ENCODE results near the gene OR2AJ1.
A peak's percentile ranks its signal among the peaks of the same experiment; 100 is the strongest.

The OR2AJ1 gene

DNA sequence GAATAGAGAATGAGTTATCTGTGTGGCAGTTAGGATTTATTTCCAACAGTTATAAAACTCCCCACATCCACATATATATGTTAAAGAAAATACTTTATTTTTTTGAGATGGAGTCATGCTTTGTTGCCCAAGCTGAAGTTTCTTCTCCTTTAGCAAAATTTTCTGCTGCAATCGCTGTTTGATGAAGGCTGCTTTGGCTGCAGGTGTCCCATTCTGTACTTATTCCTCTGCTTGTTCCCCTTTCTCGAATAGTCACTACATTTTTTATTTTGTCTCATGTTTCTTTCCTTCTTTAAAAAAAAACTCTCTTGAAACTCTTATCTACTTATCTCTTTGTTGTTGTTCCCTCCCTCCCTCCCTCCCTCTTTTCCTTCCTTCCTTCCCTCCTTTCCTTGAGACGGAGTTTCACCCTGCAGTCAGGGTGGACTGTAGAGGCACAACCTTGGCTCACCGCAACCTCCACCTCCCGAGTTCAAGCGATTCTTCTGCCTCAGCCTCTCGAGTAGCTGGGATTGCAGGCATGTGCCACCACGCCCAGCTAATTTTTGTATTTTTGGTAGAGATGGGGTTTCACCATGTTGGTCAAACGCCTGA, 18.7 kb upstream of the OR2AJ1 start:
- H3K4me3 ChIP-seq (replicated peaks; ENCODE audit: insufficient read depth, low read length), result peak overlapping the region; percentile 20; the same call in 1 of the 2 replicates
- no peak overlapping the region for H3K27ac ChIP-seq (replicated peaks)
- H3K27me3 ChIP-seq (ENCODE audit: insufficient read depth, poor library complexity, severe bottlenecking), result no peaks in the 10 kb centered on the region
- DNase-seq (ENCODE audit: low read depth in 1 of 2, low spot score in 1 of 2), result no peak
- TF ChIP-seq GABPA (IDR thresholded peaks at IDR 0.05; ENCODE audit: low read depth), result no peak

DNA sequence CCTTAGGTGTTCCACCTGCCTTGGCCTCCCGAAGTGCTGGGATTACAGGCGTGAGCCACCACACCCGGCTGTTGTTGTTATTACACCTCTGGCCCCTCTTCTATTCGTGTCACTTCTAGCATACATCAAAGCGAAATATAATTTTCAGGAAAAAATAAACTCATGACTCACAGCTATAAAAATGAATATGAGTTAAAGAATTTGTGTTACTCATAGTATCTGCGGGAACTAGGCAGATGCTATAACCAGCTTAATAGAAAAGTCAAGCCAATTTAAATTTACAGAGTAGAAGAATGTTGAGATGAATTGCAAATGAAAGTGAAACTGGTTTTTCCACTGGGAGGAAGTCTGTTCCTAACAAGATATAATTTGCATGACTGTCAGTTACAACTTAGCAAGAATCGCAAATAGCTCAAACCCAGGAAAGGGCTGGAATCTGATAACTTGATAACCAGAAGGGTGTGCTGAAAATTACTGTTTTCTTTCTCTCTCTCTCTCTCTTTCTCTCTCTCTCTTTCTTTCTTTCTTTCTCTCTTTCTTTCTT, 18.1 kb upstream of the OR2AJ1 start:
- DNase-seq (ENCODE audit: low read depth in 1 of 2, low spot score in 1 of 2), result no peak
- no peak overlapping the region for H3K27ac ChIP-seq (replicated peaks)
- no peaks in the 10 kb centered on the region for H3K27me3 ChIP-seq (ENCODE audit: insufficient read depth, poor library complexity, severe bottlenecking)
- peak overlapping the region; percentile 20 for H3K4me3 ChIP-seq (replicated peaks; ENCODE audit: insufficient read depth, low read length)
- TF ChIP-seq SPI1 (IDR thresholded peaks at IDR 0.05; ENCODE audit: borderline replicate concordance, low read depth), result peak; percentile 60; the same call in 1 of the 2 replicates
- TF ChIP-seq, protein P1, sequence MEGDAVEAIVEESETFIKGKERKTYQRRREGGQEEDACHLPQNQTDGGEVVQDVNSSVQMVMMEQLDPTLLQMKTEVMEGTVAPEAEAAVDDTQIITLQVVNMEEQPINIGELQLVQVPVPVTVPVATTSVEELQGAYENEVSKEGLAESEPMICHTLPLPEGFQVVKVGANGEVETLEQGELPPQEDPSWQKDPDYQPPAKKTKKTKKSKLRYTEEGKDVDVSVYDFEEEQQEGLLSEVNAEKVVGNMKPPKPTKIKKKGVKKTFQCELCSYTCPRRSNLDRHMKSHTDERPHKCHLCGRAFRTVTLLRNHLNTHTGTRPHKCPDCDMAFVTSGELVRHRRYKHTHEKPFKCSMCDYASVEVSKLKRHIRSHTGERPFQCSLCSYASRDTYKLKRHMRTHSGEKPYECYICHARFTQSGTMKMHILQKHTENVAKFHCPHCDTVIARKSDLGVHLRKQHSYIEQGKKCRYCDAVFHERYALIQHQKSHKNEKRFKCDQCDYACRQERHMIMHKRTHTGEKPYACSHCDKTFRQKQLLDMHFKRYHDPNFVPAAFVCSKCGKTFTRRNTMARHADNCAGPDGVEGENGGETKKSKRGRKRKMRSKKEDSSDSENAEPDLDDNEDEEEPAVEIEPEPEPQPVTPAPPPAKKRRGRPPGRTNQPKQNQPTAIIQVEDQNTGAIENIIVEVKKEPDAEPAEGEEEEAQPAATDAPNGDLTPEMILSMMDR (IDR thresholded peaks at IDR 0.05; ENCODE audit: insufficient read depth, low read length), result no peak

DNA sequence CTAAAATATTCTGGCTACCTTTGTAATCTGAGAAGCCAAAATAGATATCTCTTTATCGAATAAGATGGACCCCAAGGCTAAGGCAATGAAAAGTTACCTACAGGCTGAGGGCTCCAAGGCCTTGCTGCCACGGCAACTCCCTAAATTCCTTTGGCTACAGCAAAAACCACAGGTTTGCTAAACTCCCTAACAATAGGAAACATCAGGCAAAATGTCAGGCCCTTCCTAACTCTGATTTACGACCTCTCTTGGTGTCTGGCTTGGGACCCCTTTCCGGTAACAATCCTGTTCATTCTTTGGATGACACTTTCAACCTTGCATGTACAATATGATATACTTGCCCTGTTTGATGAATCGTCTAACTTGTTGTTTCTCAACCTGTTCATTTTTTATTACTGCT, 15.9 kb upstream of the OR2AJ1 start:
- H3K4me3 ChIP-seq (replicated peaks; ENCODE audit: insufficient read depth, low read length), result no peak overlapping the region
- no peak for DNase-seq (ENCODE audit: low read depth in 1 of 2, low spot score in 1 of 2)
- TF ChIP-seq SPI1 (IDR thresholded peaks at IDR 0.05; ENCODE audit: borderline replicate concordance, low read depth) (no peak), GABPA (IDR thresholded peaks at IDR 0.05; ENCODE audit: low read depth) (no peak), POLR2AphosphoS5 (IDR thresholded peaks at IDR 0.05; ENCODE audit: low read depth) (no peak)
- TF ChIP-seq, protein P1 (IDR thresholded peaks at IDR 0.05; ENCODE audit: insufficient read depth, low read length), result no peak
- TF ChIP-seq, protein P2, sequence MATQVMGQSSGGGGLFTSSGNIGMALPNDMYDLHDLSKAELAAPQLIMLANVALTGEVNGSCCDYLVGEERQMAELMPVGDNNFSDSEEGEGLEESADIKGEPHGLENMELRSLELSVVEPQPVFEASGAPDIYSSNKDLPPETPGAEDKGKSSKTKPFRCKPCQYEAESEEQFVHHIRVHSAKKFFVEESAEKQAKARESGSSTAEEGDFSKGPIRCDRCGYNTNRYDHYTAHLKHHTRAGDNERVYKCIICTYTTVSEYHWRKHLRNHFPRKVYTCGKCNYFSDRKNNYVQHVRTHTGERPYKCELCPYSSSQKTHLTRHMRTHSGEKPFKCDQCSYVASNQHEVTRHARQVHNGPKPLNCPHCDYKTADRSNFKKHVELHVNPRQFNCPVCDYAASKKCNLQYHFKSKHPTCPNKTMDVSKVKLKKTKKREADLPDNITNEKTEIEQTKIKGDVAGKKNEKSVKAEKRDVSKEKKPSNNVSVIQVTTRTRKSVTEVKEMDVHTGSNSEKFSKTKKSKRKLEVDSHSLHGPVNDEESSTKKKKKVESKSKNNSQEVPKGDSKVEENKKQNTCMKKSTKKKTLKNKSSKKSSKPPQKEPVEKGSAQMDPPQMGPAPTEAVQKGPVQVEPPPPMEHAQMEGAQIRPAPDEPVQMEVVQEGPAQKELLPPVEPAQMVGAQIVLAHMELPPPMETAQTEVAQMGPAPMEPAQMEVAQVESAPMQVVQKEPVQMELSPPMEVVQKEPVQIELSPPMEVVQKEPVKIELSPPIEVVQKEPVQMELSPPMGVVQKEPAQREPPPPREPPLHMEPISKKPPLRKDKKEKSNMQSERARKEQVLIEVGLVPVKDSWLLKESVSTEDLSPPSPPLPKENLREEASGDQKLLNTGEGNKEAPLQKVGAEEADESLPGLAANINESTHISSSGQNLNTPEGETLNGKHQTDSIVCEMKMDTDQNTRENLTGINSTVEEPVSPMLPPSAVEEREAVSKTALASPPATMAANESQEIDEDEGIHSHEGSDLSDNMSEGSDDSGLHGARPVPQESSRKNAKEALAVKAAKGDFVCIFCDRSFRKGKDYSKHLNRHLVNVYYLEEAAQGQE (IDR thresholded peaks at IDR 0.05; ENCODE audit: insufficient replicate concordance, low read depth), result no peak
- no peak overlapping the region for H3K27ac ChIP-seq (replicated peaks)
- no peaks in the 10 kb centered on the region for H3K27me3 ChIP-seq (ENCODE audit: insufficient read depth, poor library complexity, severe bottlenecking)

DNA sequence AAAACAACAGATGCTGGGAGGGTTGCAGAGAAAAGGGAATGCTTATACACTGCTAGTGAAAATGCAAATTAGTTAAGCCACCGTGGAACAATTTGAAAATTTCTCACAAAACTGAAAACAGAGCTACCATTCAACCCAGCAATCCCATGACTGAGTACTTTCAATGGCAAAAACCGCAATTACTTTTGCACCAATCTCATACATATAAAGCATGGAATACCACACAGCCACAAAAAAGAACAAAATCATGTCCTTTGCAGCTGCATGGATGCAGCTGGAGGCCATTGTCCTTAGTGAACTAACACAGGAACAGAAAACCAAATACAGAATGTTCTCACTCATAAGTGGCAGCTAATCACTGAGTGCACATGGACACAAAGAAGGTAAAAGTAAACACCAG, 10.9 kb upstream of the OR2AJ1 start:
- TF ChIP-seq SPI1 (IDR thresholded peaks at IDR 0.05; ENCODE audit: borderline replicate concordance, low read depth), result no peak
- TF ChIP-seq, protein P1 (IDR thresholded peaks at IDR 0.05; ENCODE audit: insufficient read depth, low read length), result no peak
- TF ChIP-seq, protein P2 (IDR thresholded peaks at IDR 0.05; ENCODE audit: insufficient replicate concordance, low read depth), result no peak
- no peak for TF ChIP-seq GABPA (IDR thresholded peaks at IDR 0.05; ENCODE audit: low read depth)
- no peak for TF ChIP-seq POLR2AphosphoS5 (IDR thresholded peaks at IDR 0.05; ENCODE audit: low read depth)
- no peak for DNase-seq (ENCODE audit: low read depth in 1 of 2, low spot score in 1 of 2)
- Histone ChIP-seq H3K4me3 (replicated peaks; ENCODE audit: insufficient read depth, low read length) (no peak overlapping the region), H3K27me3 (ENCODE audit: insufficient read depth, poor library complexity, severe bottlenecking) (no peaks in the 10 kb centered on the region), H3K27ac (replicated peaks) (no peak overlapping the region)

Data from HL-60 (cell line).